Heart left ventricle (tissue), 13 donors: ENCODE measurements around the gene GRIN2B.

Source experiments
- CTCF ChIP-seq, 12 donors: fragments of 200-600 bp; sonication (generic) in 4 of 12; IDR thresholded peaks; one replicate each; pipeline versions ENCODE4 v1.5.0 to v1.8.0; 2018 to 2022; ENCODE audit warnings: antibody characterized with exemption in 12 of 12, mild to moderate bottlenecking in 5 of 12
- POLR2A ChIP-seq, 2 donors: fragments of 450-650 bp; IDR thresholded peaks; one replicate each; pipeline ENCODE4 v1.6.1; 2017; ENCODE audit warnings: antibody characterized with exemption in 2 of 2, mild to moderate bottlenecking in 2 of 2, moderate library complexity in 2 of 2
- donor health status: ischemic (EF 13 %, LVEDD 7.1; RV severe dilation, severe dysfunction).
- donor health status: DM: no; HTN: yes; CAD: no.
- donor health status: DM: no; HTN: no; CAD: no.
- donor health status: ischemic (EF 25% LVEDD 6.9; RV normal size, moderate dysfunction).
- donor health status: ischemic (EF 25% LVEDD 5.7; RV mildly dilated, moderate dysfunction).
- donor health status: ischemic (EF 35%, LVEDD 5.7; RV mildly dilated, moderate dysfunction).
- donor health status: nonischemic (EF 11% LVEDD 7.7; RV severe dilation, severe dysfunction).
- donor health status: DM: yes; HTN: yes; CAD: no.
- donor health status: PGD.
- donor health status: ischemic (EF 29% LVEDD 5.4; RV normal size, mild dysfunction).
- donor health status: nonischemic (EF 23%, LVEDD 6.1; RV moderate dilation, normal function).

- TF ChIP-seq CTCF (IDR thresholded peaks at IDR 0.05) (no peak), POLR2A (IDR thresholded peaks at IDR 0.05) (no peak)
Observed at GRCh38 chr12:13952096-13952495, 29.3 kb downstream of the GRIN2B start.
